HG03175 (cell line): ENCODE results near the gene PPP1CC.
A peak's percentile ranks its signal among the peaks of the same experiment; 100 is the strongest.

Experiments
- ATAC-seq: cut with Tn5 transposase; IDR thresholded peaks from one replicate; pipeline ENCODE4 v1.9.1; 2021; ENCODE audit warnings: mild to moderate bottlenecking, moderate library complexity; ENCODE audit not compliant: unreplicated experiment

The PPP1CC gene

GRCh38 chr12:110689281-110690126, 53.2 kb downstream of the PPP1CC start:
- peak; percentile 54 for ATAC-seq

DNA sequence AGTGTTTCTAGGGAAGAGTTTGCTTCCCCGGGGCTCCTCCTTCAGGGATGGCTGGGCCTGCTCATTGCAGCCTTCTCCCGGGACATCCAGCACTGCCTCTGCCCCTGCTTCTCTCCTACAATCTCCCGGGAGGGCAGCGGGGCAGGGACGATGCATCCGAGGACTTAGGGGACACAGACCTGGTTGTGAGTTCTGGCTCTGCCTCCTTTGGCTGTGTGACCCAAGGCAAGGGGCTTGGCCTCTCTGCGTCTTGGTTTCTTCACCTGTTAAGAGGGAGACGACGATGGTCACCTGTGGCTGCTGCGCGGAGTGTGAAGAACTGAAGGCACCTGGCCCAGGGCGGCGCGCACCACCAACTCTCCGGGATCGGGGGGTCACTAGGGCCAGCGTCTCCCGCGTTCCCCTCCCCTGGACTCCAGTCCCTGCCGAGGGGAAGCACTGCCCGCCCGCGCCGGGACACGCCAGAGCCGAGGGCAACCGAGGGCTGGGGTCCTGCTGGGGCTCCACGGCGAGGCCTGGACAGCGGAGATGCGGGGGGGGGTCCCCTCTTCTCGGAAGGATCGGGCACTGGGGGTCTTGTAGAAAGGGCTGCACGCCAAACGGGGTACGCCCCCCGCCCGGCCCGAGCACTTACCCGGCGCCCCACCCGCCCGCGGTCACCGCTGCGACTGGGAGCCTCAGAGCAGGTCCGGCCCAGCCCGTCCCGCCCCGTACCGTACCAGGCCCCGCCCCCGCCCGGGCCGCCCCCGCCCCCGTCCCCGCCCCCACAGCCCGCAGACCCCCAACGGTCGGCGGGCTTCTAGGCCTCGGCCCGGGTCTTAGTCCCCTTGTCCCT, 54.0 kb downstream of the PPP1CC start, which contains the start of gene HVCN1:
Gene HVCN1, minus strand, starts transcription at position 670 of the 835 bp plus-strand sequence. CDS start 5,870 bp downstream, outside the sequence.
- ATAC-seq, result peak; percentile 27

DNA sequence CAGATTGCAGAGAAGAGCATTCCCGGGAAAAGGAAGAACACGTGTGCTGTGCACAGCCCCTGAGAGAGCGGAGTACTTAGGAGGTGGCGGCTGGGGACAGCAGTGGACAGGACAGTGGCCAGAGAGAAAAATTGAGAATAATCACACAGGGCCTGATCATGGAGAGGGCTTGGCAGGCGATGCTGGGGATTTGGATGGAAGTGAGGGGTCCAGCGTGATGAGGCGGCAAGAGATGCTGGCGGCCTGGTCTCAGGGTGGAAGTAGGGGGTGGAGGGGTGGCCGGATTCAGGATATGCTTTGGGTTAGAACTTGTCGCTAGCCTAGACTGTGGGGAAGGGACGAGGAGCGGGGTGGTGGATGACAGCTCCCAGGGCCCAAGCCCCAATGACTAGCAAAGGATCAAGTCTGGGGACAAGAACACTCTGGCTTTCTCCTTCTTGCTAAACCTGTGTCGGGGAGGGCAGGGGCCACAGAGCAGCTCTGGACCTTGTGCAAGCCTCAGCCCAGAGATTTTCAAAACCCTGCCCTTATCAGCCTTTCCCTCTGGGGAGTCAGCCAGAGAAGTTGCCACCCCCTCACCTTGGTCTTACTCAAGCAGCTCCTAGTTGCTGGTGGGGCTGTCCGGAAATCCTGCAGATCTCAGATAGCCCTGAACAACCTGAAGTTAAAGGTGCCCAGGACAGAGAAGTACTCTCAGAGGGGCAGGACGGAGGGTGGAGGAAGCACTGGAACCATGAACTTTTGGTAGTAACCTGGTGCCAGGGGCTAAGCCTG, 55.1 kb downstream of the PPP1CC start:
- ATAC-seq, result no peak

DNA sequence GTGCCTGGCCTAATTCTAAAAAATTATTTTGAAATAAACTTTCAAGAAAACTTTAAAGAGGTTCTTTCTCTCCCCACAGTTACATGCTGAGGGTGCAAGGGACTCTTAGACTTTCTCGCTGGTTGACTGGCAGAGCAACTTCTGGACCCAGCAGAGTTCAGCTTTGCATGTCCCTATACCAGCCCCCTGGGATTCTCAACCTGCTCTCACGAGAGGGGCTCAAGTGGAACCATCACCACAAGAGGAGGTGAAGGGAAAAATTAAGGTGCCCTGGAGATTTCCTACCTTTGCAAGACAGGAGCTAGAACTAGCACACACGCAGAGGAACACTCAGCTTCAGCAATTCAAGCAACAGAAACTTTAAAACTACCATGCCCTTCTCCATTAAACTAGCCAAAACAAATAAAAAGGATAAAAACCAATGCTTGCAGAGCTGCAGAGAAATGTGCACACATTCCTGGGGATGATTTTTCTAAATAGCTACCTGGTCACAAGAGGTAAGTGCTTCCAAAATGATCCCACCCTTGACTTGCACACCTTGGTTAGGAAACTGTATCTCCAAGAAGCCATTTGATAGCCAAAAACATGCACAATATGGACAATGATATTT, 56.3 kb downstream of the PPP1CC start:
- no peak for ATAC-seq

DNA sequence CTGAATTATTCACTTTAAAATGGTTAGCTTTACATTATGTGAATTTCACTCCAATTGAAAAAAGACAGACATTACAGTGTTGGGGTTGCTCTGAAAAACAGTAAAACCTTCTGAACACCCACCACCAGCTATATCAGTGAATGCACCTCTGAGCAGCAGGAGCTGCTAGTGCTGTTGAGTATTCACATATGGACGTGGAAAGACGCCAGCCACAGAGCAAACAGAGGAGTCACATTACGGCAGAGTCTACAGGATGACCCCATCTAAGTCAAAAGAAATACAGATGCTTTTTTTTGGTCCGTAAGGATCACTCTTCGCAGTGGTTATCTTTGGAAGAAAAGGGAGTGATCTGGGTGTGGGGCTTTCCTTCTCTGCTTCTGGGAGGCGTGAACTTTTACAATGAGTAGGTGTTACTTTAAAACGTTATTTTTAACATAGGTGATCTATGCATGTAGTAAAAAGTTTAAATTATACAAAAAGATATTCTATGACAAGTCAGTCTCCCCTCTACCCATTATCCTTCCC, 58.3 kb downstream of the PPP1CC start:
- ATAC-seq, result no peak

DNA sequence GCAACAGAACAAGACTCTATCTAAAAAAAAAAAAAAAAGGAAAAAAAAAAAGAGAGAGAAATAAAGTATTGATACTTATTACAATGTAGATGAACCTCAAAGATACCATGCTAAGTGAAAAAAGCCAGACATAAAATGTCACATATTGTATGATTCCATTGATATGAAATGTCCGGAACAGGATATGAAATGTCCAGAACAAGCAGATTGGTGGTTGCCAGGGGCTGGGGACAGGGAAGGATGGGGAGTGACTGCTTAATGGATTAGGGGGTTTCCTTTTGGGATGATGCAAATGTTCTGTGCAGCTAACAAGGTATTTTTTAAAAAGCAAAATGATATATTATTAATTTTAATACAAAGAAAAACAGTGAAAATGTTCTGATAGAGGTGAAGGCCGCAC, 58.8 kb downstream of the PPP1CC start:
- ATAC-seq, result no peak

DNA sequence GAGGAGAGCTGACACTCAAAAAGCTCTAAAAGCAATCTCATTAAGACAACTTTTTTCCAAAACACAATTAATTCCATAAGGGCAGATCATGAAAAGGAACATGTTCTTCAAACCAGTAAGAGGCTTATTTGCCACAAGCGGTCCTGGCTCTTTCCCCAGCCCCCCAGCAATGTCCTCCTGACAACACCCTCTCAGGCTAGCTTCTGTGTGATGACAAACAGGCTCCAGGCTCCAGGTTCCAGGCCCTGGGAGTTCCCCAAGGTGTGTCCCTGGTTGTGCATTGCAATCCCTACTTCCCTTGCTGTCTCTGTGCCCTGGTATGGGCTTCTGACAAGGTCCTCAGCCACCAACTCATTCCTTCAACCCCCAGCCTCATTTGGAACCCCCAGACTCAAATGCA, 62.7 kb downstream of the PPP1CC start:
- ATAC-seq, result no peak

- no peak for ATAC-seq
Observed at GRCh38 chr12:110679201-110679600, 63.5 kb downstream of the PPP1CC start.

GRCh38 chr12:110677982-110678381, 64.7 kb downstream of the PPP1CC start:
- ATAC-seq, result no peak

- ATAC-seq, result peak; percentile 79
Observed at GRCh38 chr12:110677206-110677911, 65.3 kb downstream of the PPP1CC start.

GRCh38 chr12:110676171-110676570, 66.5 kb downstream of the PPP1CC start:
- no peak for ATAC-seq

GRCh38 chr12:110670161-110670701, 72.5 kb downstream of the PPP1CC start:
- ATAC-seq, result peak; percentile 44
